ENCODE measurements around the gene SLC22A16.

DNA sequence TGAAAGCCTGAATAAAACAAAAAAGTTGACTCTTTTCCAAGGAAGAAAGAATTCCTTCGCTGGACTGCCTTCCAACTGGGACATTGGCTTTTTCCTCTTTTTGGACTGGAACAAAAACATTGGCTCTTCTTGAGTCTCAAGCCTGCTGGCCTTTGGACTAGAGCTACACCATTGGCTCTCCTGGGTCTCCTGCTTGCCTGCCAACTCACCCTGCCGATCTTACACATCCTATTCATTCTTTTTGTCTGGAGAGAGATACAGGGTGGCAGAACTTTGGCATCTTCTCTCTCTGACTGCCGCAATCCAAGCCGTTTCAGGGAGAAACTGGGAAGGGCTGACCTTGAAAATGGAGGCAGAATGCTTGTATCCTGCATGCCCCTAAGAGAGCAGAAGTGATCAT, 81.2 kb downstream of the SLC22A16 start:
- TF ChIP-seq POLR2A (IDR thresholded peaks at IDR 0.05; ENCODE audit: low read depth, low read length), result no peak
- no peak for TF ChIP-seq TAF1 (IDR thresholded peaks at IDR 0.05; ENCODE audit: borderline replicate concordance, low read depth, low read length)
- no peak for TF ChIP-seq POLR2AphosphoS5 (IDR thresholded peaks at IDR 0.05; ENCODE audit: low read depth, low read length)
